Natural killer cell (primary cell): ENCODE data around the gene DUS4L. TPM values are rescaled to one million over a fixed set of nuclear protein-coding genes. Genes with fewer than 3 reads are reported as not detected.

Experiments used
- ATAC-seq, 3 donors: fragments of 150-1000 bp in 2 of 3; fragments of 200-7000 bp in 1 of 3; cut with Tn5 transposase; 1 replicate in 1 of 3; 2 replicates in 2 of 3; pipeline ENCODE4 v1.10.0; 2021; ENCODE audit warnings: mild to moderate bottlenecking in 2 of 3, moderate library complexity in 2 of 3
- DNase-seq, 2 donors: peaks; one replicate each; pipeline versions ENCODE4 v3.0.0 to v3.0.0-alpha.2; 2013 to 2021; ENCODE audit warnings: mixed read lengths in 1 of 2
- H3K27ac ChIP-seq: one replicate; pipeline ENCODE4 v1.5.1; 2013; ENCODE audit warnings: mild to moderate bottlenecking, low read length
- H3K27me3 ChIP-seq: one replicate; pipeline ENCODE4 v1.6.1; 2013; ENCODE audit warnings: low read length; ENCODE audit not compliant: control insufficient read depth, insufficient read depth
- H3K36me3 ChIP-seq: one replicate; pipeline ENCODE4 v1.6.1; 2013; ENCODE audit warnings: low read length; ENCODE audit not compliant: control insufficient read depth, insufficient read depth
- H3K4me1 ChIP-seq: one replicate; pipeline ENCODE4 v1.6.1; 2013; ENCODE audit warnings: low read length; ENCODE audit not compliant: control insufficient read depth, insufficient read depth
- H3K4me3 ChIP-seq: one replicate; pipeline ENCODE4 v1.5.1; 2013; ENCODE audit warnings: low read length
- H3K9me3 ChIP-seq: one replicate; pipeline ENCODE4 v1.6.1; 2013; ENCODE audit warnings: low read length; ENCODE audit not compliant: control insufficient read depth, insufficient read depth
- H3K27ac Mint-ChIP-seq, 2 donors: one replicate each; pipeline ENCODE4 v1.8.0; 2022; ENCODE audit warnings: mild to moderate bottlenecking in 2 of 2, mixed read lengths in 2 of 2, moderate library complexity in 1 of 2
- H3K27me3 Mint-ChIP-seq, 2 donors: one replicate each; pipeline ENCODE4 v1.8.0; 2022; ENCODE audit warnings: low read depth in 2 of 2, mixed read lengths in 2 of 2
- H3K36me3 Mint-ChIP-seq: one replicate; pipeline ENCODE4 v1.8.0; 2022; ENCODE audit warnings: mixed read lengths
- H3K4me1 Mint-ChIP-seq, 2 donors: one replicate each; pipeline ENCODE4 v1.8.0; 2022; ENCODE audit warnings: mixed read lengths in 2 of 2
- H3K4me3 Mint-ChIP-seq: one replicate; pipeline ENCODE4 v1.8.0; 2022; ENCODE audit warnings: mild to moderate bottlenecking, moderate library complexity, mixed read lengths
- H3K9me3 Mint-ChIP-seq, 2 donors: one replicate each; pipeline ENCODE4 v1.8.0; 2022; ENCODE audit warnings: mixed read lengths in 2 of 2
- WGBS: methylation state at CpG from one replicate; pipeline ENCODE4 v1.1.7; 2013; ENCODE audit warnings: missing lambda C conversion rate; ENCODE audit not compliant: insufficient coverage; 5-methylcytosine and 5-hydroxymethylcytosine counted together
- intact Hi-C: fragments of 100-400 bp; cut with micrococcal nuclease; formaldehyde crosslinking; loops from one replicate; pipeline ENCODE4 v1.14.2; 2022
- total RNA-seq, 4 donors: library from RNA; stranded (reverse); fragments of 120-200 nt in 1 of 4; gene quantifications; one replicate each; pipeline versions ENCODE4 v1.2.3 to v1.2.4, GENCODE V29; 2013 to 2022
- TF ChIP-seq, protein P1 (sequence below): fragments of 200-600 bp; IDR thresholded peaks from one replicate; pipeline ENCODE4 v1.8.0; 2022; ENCODE audit warnings: antibody characterized with exemption

DUS4L gene
- total RNA-seq, 3 donors from 2014 or later (not counting 1 experiment from before 2014, with no cell fraction given) = 5.5 to 10.5 (median 9.1) TPM

DNA sequence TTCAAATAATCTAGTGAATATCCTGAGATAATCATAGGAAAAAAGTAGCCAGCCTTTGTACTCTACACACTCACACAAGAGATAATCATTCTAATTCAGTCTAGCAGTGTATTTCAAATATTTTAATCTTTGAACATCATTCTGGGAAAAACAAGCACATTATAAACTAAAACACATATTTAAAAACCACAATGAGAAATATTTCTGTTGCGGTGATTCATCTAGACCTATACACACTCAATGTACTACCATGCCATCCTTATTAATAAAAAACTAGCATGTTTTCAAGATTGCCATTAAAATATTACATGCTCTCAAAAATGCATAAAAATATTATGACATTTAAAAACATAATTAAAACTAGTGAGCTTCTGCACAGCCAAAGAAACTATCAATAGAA is 11.8 kb upstream of the DUS4L start:
- Mint-ChIP-seq H3K27ac (no peak overlapping the region), H3K27me3 (no peaks in the 10 kb centered on the region)
- WGBS = 87% methylated on average over 1 of the region's 1 CpG

DNA sequence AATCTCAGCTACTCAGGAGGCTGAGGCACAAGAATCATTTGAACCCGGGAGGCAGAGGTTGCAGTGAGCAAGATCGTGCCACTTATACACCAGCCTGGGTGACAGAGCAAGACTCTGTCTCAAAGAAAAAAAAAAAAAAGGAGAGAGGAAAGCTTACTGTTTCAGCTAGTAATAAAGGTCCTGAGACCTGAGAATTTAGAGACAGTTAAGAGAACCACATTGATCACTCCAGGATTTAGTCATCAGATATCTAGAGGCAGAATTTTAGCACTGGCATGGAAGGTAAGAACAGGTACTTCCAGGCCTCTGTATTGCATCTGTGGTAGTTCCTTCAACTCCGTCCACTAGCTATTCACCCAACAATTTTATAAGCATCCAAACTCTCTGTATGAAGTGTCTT is 7.9 kb upstream of the DUS4L start:
- Mint-ChIP-seq H3K36me3 (no peaks in the 10 kb centered on the region), H3K9me3 (no peaks in the 10 kb centered on the region), H3K4me1 (peaks cover 23 to 39% of the 10 kb centered on the region in 2 donors), H3K27ac (no peak overlapping the region), H3K27me3 (no peaks in the 10 kb centered on the region), H3K4me3 (no peak overlapping the region)
- H3K36me3 ChIP-seq = peaks cover 47% of the 10 kb centered on the region
- H3K27ac ChIP-seq = no peak overlapping the region
- ATAC-seq (no peak), DNase-seq (no peak)
- 92% methylated on average over 2 of the region's 3 CpGs for WGBS
- intact Hi-C loops = no loop called here
- no peaks in the 10 kb centered on the region for H3K9me3 ChIP-seq
- TF ChIP-seq, protein P1, sequence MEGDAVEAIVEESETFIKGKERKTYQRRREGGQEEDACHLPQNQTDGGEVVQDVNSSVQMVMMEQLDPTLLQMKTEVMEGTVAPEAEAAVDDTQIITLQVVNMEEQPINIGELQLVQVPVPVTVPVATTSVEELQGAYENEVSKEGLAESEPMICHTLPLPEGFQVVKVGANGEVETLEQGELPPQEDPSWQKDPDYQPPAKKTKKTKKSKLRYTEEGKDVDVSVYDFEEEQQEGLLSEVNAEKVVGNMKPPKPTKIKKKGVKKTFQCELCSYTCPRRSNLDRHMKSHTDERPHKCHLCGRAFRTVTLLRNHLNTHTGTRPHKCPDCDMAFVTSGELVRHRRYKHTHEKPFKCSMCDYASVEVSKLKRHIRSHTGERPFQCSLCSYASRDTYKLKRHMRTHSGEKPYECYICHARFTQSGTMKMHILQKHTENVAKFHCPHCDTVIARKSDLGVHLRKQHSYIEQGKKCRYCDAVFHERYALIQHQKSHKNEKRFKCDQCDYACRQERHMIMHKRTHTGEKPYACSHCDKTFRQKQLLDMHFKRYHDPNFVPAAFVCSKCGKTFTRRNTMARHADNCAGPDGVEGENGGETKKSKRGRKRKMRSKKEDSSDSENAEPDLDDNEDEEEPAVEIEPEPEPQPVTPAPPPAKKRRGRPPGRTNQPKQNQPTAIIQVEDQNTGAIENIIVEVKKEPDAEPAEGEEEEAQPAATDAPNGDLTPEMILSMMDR = no peak
- no peaks in the 10 kb centered on the region for H3K27me3 ChIP-seq
- H3K4me3 ChIP-seq = no peak overlapping the region
- peaks cover 3% of the 10 kb centered on the region for H3K4me1 ChIP-seq

More for the DNA sequence above, 11.8 kb upstream of the DUS4L start:
- Mint-ChIP-seq H3K36me3 (peaks cover 6% of the 10 kb centered on the region), H3K4me1 (peaks cover 15 to 26% of the 10 kb centered on the region in 2 donors), H3K4me3 (no peak overlapping the region), H3K9me3 (no peaks in the 10 kb centered on the region)
- TF ChIP-seq, protein P1 = no peak
- peaks cover 46% of the 10 kb centered on the region for H3K36me3 ChIP-seq
- intact Hi-C loops = no loop called here
- no peak overlapping the region for H3K4me3 ChIP-seq
- H3K9me3 ChIP-seq = no peaks in the 10 kb centered on the region
- DNase-seq (no peak), ATAC-seq (no peak)
- no peaks in the 10 kb centered on the region for H3K4me1 ChIP-seq
- no peak overlapping the region for H3K27ac ChIP-seq
- no peaks in the 10 kb centered on the region for H3K27me3 ChIP-seq

DNA sequence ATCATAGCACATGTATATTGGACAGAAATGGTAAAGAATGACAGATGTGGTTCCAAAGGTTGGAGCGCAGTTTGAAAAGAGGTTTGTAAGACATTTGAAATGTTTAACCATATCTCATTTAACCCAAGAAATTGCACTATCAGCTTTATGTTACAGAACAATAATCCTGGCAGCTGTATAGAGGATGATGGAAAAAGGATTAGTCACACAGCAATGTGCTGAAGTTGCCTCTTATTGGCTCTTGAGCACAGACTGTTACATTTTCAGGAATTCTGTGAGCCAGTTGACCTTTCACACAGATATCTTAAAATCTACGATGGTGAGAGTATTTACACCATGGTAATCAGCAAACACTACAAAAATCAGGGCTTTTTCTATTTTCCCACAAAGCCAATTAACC is 3.9 kb upstream of the DUS4L start:
- TF ChIP-seq, protein P1 = no peak
- peaks cover 15% of the 10 kb centered on the region for H3K4me1 ChIP-seq
- H3K4me3 Mint-ChIP-seq = no peak overlapping the region

DNA sequence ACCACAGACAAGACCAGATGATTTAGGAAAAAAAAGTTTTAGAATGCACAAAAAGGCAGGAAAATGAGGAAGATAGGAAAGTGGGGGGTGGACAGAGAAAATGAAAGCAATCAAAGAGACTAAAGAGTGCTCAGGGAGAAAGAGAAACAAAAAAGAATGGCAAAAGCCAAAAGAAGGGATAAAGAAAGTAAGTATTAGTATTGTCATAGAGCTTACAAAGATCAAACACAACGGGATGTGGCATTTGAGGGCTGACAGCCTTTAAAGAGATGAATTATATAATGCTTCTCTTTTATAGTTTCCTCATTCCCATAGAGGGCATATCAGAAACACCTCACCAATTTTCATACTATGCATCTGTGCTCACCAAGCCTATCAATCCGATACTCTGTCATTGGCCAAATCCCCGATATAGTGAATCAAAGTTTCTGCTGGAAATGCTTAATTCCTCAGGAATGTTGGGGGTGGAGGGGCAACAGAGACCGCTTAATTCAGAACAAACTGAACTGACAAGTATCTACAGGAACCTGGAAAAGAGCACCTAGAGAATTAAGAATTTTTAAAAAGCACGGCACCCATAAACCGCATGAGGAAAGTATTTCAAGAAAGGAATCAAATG is 2.8 kb upstream of the DUS4L start:
- Mint-ChIP-seq H3K27ac (peak overlapping the region; percentile 71 to 87), H3K9me3 (no peaks in the 10 kb centered on the region), H3K36me3 (no peaks in the 10 kb centered on the region), H3K27me3 (no peaks in the 10 kb centered on the region), H3K4me1 (peaks cover 51 to 55% of the 10 kb centered on the region in 2 donors), H3K4me3 (peak overlapping the region; percentile 70)
- no peak overlapping the region for H3K4me3 ChIP-seq
- DNase-seq (peak in 1 of 2 donors; percentile 83), ATAC-seq (no peak)
- peaks cover 15% of the 10 kb centered on the region for H3K4me1 ChIP-seq
- peaks cover 16% of the 10 kb centered on the region for H3K36me3 ChIP-seq
- H3K27me3 ChIP-seq = no peaks in the 10 kb centered on the region
- intact Hi-C loops = no loop called here
- no peaks in the 10 kb centered on the region for H3K9me3 ChIP-seq
- peak overlapping the region; percentile 72 for H3K27ac ChIP-seq
- TF ChIP-seq, protein P1 = no peak
- WGBS = 53% methylated on average over 6 of the region's 6 CpGs

More for the DNA sequence above, 3.9 kb upstream of the DUS4L start:
- H3K27ac ChIP-seq = peak overlapping the region; percentile 72
- H3K4me1 Mint-ChIP-seq = peaks cover 52 to 55% of the 10 kb centered on the region in 2 donors
- no peaks in the 10 kb centered on the region for H3K27me3 ChIP-seq
- H3K9me3 ChIP-seq = no peaks in the 10 kb centered on the region
- H3K36me3 ChIP-seq = peaks cover 25% of the 10 kb centered on the region
- no peak overlapping the region for H3K4me3 ChIP-seq
- DNase-seq = no peak
- H3K27ac Mint-ChIP-seq = peak overlapping the region; percentile 71 to 87
- no peaks in the 10 kb centered on the region for H3K27me3 Mint-ChIP-seq
- H3K9me3 Mint-ChIP-seq = no peaks in the 10 kb centered on the region
- no peak for ATAC-seq
- intact Hi-C loops = no loop called here
- H3K36me3 Mint-ChIP-seq = no peaks in the 10 kb centered on the region
- WGBS = 77% methylated on average over 2 of the region's 2 CpGs
